BLaER1 treated with 17β-estradiol and CSF1 and Interleukin-3, amounts not matched to agents 10 nM and 100 nM (cell line): Measurements from ENCODE around the gene DAB2IP.
A peak's percentile ranks its signal among the peaks of the same experiment; 100 is the strongest.

Experiments used
- H3K27ac ChIP-seq, 11 experiments: shearing (Covaris generic); formaldehyde crosslinking; 2 replicates each; pipeline ENCODE4 v1.8.1; 2022
- H3K27me3 ChIP-seq, 11 experiments: shearing (Covaris generic); formaldehyde crosslinking; 2 replicates each; pipeline ENCODE4 v1.8.1; 2022
- H3K36me3 ChIP-seq, 11 experiments: shearing (Covaris generic); formaldehyde crosslinking; 2 replicates each; pipeline ENCODE4 v1.8.1; 2022
- H3K4me1 ChIP-seq, 10 experiments: shearing (Covaris generic); formaldehyde crosslinking; 2 replicates each; pipeline ENCODE4 v1.8.1; 2022
- H3K4me2 ChIP-seq, 11 experiments: shearing (Covaris generic); formaldehyde crosslinking; 2 replicates each; pipeline ENCODE4 v1.8.1; 2022
- H3K4me3 ChIP-seq, 10 experiments: shearing (Covaris generic); formaldehyde crosslinking; 2 replicates each; pipeline ENCODE4 v1.8.1; 2022
- H3K9ac ChIP-seq, 11 experiments: shearing (Covaris generic); formaldehyde crosslinking; 2 replicates each; pipeline ENCODE4 v1.8.1; 2022
- H3K9me3 ChIP-seq, 11 experiments: shearing (Covaris generic); formaldehyde crosslinking; replicated peaks in 1 of 11; 2 replicates each; pipeline ENCODE4 v1.8.1; 2022
- H4K20me1 ChIP-seq, 11 experiments: shearing (Covaris generic); formaldehyde crosslinking; 2 replicates each; pipeline ENCODE4 v1.8.1; 2022
- Cebpa-rat ChIP-seq, 11 experiments: shearing (Covaris generic); IDR thresholded peaks; 2 replicates each; pipeline ENCODE4 v1.8.1; 2022

Gene DAB2IP

DNA sequence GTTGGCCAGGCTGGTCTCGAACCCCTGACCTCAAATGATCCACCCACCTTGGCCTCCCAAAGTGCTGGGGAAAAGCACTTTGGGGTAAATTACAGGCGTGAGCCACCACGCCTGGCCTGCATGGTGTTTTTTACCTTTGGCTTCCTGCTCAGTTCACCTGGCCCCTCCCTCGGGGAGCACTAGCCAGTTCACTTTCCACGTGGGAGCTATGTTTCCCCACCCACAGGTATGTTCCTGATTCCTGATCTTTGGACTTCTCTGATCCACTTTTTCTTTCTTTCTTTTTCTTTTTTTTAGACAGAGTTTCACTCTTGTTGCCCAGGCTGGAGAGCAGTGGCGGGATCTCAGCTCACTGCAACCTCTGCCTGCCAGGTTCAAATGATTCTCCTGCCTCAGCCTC lies 15.8 kb downstream of the DAB2IP start:
- Histone ChIP-seq H4K20me1 (peaks cover 0 to 4% (median 0%) of the 10 kb centered on the region in 11 experiments; a peak in 2 of 22 replicates), H3K4me3 (no peak overlapping the region), H3K4me2 (no peak overlapping the region), H3K27ac (no peak overlapping the region), H3K9me3 (0 out of 22 replicates have a peak, but pooled peaks cover 0 to 3% (median 0%) of the 10 kb centered on the region in 11 experiments), H3K36me3 (0 out of 22 replicates have a peak, but pooled peaks cover 0 to 4% (median 0%) of the 10 kb centered on the region in 11 experiments), H3K27me3 (no peaks in the 10 kb centered on the region), H3K9ac (no peak overlapping the region), H3K4me1 (peaks cover 0 to 5% (median 0%) of the 10 kb centered on the region in 10 experiments; a peak in 4 of 20 replicates)
- no peak for TF ChIP-seq Cebpa-rat (IDR thresholded peaks at IDR 0.05)

DNA sequence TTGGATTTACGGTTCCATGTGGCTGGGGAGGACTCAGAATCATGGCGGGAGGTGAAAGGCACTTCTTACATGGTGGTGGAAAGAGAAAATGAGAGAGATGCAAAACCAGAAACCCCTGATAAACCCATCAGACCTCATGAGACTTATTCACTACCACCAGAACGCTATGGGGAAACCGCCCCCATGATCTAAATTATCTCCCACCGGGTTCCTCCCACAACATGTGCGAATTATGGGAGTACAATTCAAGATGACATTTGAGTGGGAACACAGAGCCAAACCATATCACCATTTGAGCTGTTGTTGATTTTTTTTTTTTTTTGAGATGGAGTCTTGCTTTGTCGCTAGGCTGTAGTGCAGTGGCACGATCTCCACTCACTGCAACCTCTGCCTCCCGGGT lies 16.5 kb downstream of the DAB2IP start:
- peaks cover 0 to 11% (median 0%) of the 10 kb centered on the region in 10 experiments; a peak in 5 of 20 replicates for H3K4me1 ChIP-seq
- TF ChIP-seq Cebpa-rat (IDR thresholded peaks at IDR 0.05) = no peak
- H3K4me2 ChIP-seq = no peak overlapping the region
- H3K36me3 ChIP-seq = 0 out of 22 replicates have a peak, but pooled peaks cover 0 to 4% (median 0%) of the 10 kb centered on the region in 11 experiments
- H3K4me3 ChIP-seq = no peak overlapping the region
- no peaks in the 10 kb centered on the region for H3K27me3 ChIP-seq
- 0 out of 22 replicates have a peak, but pooled peaks cover 0 to 3% (median 0%) of the 10 kb centered on the region in 11 experiments for H3K9me3 ChIP-seq
- H3K9ac ChIP-seq = no peak overlapping the region
- H4K20me1 ChIP-seq = peaks cover 0 to 4% (median 0%) of the 10 kb centered on the region in 11 experiments; a peak in 2 of 22 replicates
- no peak overlapping the region for H3K27ac ChIP-seq

DNA sequence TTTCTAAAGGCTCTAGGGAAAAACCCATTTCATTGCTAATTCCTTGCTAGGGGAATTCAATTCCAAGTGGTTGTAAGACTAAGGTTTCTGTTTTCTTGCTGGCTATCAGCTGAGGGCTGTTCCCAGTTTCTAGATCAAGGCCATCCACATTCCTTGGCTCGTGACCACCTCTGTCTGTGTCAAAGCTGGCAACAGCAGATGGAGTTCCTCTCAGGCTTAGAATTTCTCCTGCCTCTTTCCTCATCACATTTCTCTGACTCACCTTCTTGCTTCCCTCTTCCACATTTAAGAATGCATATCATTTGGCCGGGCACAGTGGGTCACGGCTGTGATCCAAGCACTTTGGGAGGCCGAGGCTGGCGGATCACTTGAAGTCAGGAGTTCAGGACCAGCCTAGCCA lies 19.0 kb downstream of the DAB2IP start:
- H3K4me1 ChIP-seq = peaks cover 0 to 29% (median 15%) of the 10 kb centered on the region in 10 experiments; a peak in 14 of 20 replicates

DNA sequence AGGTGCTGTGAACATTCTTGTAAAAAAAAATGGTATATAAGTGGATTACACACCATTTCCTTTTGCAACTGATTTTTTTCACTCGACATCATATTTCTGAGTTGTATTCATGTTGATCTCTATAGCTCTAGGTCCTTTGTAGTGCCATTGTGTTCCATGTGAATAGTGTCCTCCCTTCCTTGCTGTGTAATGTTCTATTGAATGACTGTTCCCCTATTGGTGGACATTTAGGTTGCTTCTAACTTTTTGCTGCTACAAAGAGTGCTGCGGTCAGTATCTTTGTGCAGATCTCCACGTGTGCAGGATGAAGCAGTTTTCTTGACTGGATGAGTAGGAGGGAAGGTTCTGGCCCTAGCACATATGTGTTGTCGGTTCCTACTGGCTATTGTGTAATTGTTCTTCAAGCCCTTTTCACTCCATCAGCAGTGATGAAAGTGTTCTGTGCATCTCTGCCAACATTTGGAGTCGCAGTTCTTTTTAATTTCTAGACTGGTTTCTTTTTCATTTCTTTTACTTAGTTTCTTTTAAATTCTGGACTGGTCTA lies 20.2 kb downstream of the DAB2IP start:
- no peak for TF ChIP-seq Cebpa-rat (IDR thresholded peaks at IDR 0.05)
- Histone ChIP-seq H3K4me1 (peaks cover 0 to 35% (median 16%) of the 10 kb centered on the region in 10 experiments; a peak in 14 of 20 replicates), H3K36me3 (0 out of 22 replicates have a peak, but pooled peaks cover 0 to 4% (median 0%) of the 10 kb centered on the region in 11 experiments), H3K27me3 (no peaks in the 10 kb centered on the region), H3K4me3 (no peak overlapping the region), H3K9me3 (0 out of 22 replicates have a peak, but pooled peaks cover 0 to 3% (median 0%) of the 10 kb centered on the region in 11 experiments), H3K27ac (no peak overlapping the region), H3K9ac (no peak overlapping the region), H4K20me1 (peaks cover 0 to 21% (median 5%) of the 10 kb centered on the region in 11 experiments; a peak in 5 of 22 replicates), H3K4me2 (no peak overlapping the region)

More for the DNA sequence above, 19.0 kb downstream of the DAB2IP start:
- Histone ChIP-seq H3K27ac (no peak overlapping the region), H3K4me3 (no peak overlapping the region), H3K27me3 (no peaks in the 10 kb centered on the region), H4K20me1 (peaks cover 0 to 11% (median 0%) of the 10 kb centered on the region in 11 experiments; a peak in 4 of 22 replicates), H3K36me3 (0 out of 22 replicates have a peak, but pooled peaks cover 0 to 4% (median 0%) of the 10 kb centered on the region in 11 experiments), H3K4me2 (peak overlapping the region in 1 of 11 experiments; percentile 8; a peak in 2 of 22 replicates), H3K9ac (no peak overlapping the region), H3K9me3 (0 out of 22 replicates have a peak, but pooled peaks cover 0 to 3% (median 0%) of the 10 kb centered on the region in 11 experiments)
- no peak for TF ChIP-seq Cebpa-rat (IDR thresholded peaks at IDR 0.05)

DNA sequence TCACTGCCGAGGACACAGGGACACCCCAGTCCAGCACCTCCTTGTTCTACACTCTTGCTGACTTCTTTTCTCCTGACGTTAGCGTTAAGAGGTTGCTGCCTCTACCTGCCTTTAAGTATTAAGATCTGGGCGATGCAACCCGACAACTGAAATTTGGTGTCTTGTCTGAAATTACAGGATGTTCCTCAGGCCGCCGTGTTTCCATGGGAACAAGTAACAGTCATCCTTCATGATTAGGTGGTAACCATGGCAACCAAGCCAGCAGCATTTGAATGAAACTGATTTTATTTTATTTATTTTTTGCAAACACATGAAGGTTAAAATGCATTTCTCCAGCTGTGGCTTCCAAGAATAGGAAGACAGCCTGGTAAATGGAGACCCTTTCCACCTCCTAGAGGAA lies 20.8 kb downstream of the DAB2IP start:
- H3K27me3 ChIP-seq = no peaks in the 10 kb centered on the region
- 0 out of 22 replicates have a peak, but pooled peaks cover 0 to 4% (median 0%) of the 10 kb centered on the region in 11 experiments for H3K36me3 ChIP-seq
- TF ChIP-seq Cebpa-rat (IDR thresholded peaks at IDR 0.05) = no peak

DNA sequence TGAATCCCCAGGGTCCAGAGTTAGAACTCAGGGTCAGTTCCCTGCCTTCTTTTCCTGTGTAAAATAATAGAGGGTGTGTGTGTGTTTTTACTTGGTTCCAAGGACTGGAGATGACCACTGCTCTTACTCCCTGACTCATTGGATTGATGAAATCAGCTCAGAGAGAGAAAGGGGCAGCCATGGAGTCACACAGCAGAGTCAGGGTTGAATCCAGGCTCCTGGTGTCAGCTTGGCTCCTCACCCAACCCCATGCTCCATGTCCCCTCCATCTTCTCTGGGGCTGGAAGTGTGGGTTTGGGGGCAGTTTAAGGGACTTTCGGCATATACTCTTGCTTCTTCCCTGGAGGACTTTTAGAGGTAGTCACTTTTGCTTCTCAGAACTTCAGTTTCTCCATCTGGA lies 21.6 kb downstream of the DAB2IP start:
- Histone ChIP-seq H3K4me2 (peak overlapping the region in 2 of 11 experiments; percentile 5 to 13; a peak in 1 of 22 replicates), H3K4me1 (peaks cover 0 to 35% (median 16%) of the 10 kb centered on the region in 10 experiments; a peak in 14 of 20 replicates), H3K27me3 (no peaks in the 10 kb centered on the region), H3K4me3 (no peak overlapping the region), H3K9ac (no peak overlapping the region), H3K27ac (no peak overlapping the region), H4K20me1 (peaks cover 0 to 21% (median 5%) of the 10 kb centered on the region in 11 experiments; a peak in 5 of 22 replicates), H3K36me3 (0 out of 22 replicates have a peak, but pooled peaks cover 0 to 4% (median 0%) of the 10 kb centered on the region in 11 experiments), H3K9me3 (0 out of 22 replicates have a peak, but pooled peaks cover 0 to 3% (median 0%) of the 10 kb centered on the region in 11 experiments)
- TF ChIP-seq Cebpa-rat (IDR thresholded peaks at IDR 0.05) = no peak

More for the DNA sequence above, 20.8 kb downstream of the DAB2IP start:
- Histone ChIP-seq H3K9ac (no peak overlapping the region), H3K27ac (no peak overlapping the region), H3K4me2 (0 out of 22 replicates have a peak overlapping the region, but pooled peaks of 1 of the 11 experiments have one; percentile 13), H3K4me3 (no peak overlapping the region), H3K4me1 (peaks cover 0 to 35% (median 16%) of the 10 kb centered on the region in 10 experiments; a peak in 14 of 20 replicates), H3K9me3 (0 out of 22 replicates have a peak, but pooled peaks cover 0 to 3% (median 0%) of the 10 kb centered on the region in 11 experiments), H4K20me1 (peaks cover 0 to 21% (median 5%) of the 10 kb centered on the region in 11 experiments; a peak in 5 of 22 replicates)

DNA sequence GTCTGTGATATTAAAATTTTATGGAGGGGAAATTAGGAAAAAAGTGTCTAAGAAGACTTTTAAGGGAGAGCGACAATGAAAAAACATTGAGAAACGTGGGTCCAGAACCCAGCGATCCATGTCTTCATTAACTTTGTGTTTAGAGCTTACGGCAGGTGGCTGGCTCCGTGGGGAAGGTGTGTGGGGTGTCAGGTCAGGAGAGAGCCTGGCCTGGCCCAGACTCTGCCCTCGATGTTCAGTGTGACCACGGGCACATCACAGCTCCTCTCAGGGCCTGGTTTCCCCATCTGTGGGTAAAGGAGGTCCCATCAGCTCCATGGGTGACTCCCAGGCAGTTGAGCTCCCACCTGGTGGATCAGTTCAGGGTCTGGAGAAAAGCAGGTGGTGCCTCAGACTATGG lies 22.1 kb downstream of the DAB2IP start:
- no peak overlapping the region for H3K27ac ChIP-seq

DNA sequence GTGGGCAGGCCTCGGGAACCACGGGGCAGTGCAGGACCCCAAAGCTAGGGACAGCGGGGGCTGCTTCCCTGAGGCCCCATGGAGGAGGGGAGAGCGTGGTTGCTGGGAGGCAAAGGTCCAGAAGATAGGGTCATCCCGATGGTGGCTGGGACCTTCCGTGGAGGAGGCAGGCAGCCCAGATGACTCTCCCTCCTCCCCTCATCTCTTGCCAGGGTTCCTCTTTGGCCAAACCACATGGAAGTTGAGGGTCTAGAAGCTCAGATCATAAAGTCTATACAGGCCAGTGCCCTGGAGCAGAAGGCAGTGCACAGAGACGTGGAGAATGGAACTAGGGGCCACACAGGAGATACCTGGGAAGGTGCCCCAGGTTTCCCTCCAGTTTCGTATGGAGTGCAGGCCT lies 22.6 kb downstream of the DAB2IP start:
- Histone ChIP-seq H4K20me1 (peaks cover 0 to 21% (median 5%) of the 10 kb centered on the region in 11 experiments; a peak in 5 of 22 replicates), H3K27me3 (no peaks in the 10 kb centered on the region), H3K9ac (no peak overlapping the region), H3K9me3 (0 out of 22 replicates have a peak, but pooled peaks cover 0 to 3% (median 0%) of the 10 kb centered on the region in 11 experiments), H3K36me3 (peaks cover 0 to 5% (median 0%) of the 10 kb centered on the region in 11 experiments; a peak in 1 of 22 replicates), H3K4me1 (peaks cover 0 to 29% (median 16%) of the 10 kb centered on the region in 10 experiments; a peak in 14 of 20 replicates), H3K4me3 (no peak overlapping the region), H3K4me2 (peak overlapping the region in 4 of 11 experiments; percentile 55 to 80 (median 70); a peak in 8 of 22 replicates), H3K27ac (no peak overlapping the region)
- no peak for TF ChIP-seq Cebpa-rat (IDR thresholded peaks at IDR 0.05)

More for the DNA sequence above, 22.1 kb downstream of the DAB2IP start:
- no peak for TF ChIP-seq Cebpa-rat (IDR thresholded peaks at IDR 0.05)
- Histone ChIP-seq H3K4me1 (peaks cover 0 to 34% (median 16%) of the 10 kb centered on the region in 10 experiments; a peak in 14 of 20 replicates), H3K27me3 (no peaks in the 10 kb centered on the region), H3K9me3 (0 out of 22 replicates have a peak, but pooled peaks cover 0 to 3% (median 0%) of the 10 kb centered on the region in 11 experiments), H3K9ac (no peak overlapping the region), H3K4me3 (no peak overlapping the region), H3K4me2 (peak overlapping the region in 2 of 11 experiments; percentile 69 to 80; a peak in 3 of 22 replicates), H4K20me1 (peaks cover 0 to 21% (median 5%) of the 10 kb centered on the region in 11 experiments; a peak in 5 of 22 replicates), H3K36me3 (peaks cover 0 to 4% (median 0%) of the 10 kb centered on the region in 11 experiments; a peak in 1 of 22 replicates)
